ENCODE results near the gene ADAMTS2. TPM values are rescaled to one million over a fixed set of nuclear protein-coding genes. Genes with fewer than 3 reads are reported as not detected.

Gene ADAMTS2
- total RNA-seq, 1 experiment from 2014 or later: 3.9 TPM

DNA sequence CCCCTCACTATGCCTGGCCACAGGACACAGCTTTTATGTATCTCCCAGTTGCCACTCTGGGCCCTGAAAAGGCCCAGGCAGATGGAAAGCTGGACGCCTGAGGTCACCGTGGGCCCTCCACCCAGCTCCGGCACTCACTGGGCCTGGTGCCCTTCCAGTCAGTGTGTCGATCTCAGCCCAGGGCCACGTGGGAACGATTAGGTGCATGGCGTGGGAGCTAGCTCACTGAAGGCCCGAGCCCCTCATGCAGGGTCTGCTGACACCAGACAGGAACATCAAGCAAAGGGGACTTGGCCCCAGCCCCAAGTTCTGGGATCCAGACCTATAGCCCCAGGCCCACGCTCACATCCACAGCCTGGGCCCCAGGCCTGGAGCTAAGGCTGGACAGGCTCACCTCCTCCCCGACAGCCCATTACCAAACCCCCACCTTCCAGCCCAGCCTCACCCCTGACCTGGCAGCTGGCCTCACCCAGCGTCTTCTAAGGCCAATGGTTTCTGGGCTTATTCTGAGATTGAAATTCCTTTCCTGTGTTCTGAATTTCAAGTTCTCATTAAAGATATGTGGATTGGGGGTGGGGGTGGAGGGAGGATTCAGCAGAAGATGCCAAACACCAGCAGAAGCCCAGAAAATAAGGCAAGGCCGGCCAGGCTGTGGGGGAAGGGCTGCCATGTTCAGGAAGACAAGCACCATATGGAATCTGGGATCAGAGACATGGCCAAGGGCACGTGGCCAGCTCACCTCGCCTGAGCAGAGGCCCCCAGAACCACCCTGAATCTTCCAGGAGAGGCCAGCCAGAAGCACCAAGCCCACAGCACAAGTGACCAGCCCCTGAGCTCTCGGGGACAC is 74.5 kb downstream of the ADAMTS2 start (continued):
- TF ChIP-seq YY1 (IDR thresholded peaks at IDR 0.05; ENCODE audit: extremely low read depth, insufficient replicate concordance, low read depth, low read length) (no peak), POLR2AphosphoS5 (IDR thresholded peaks at IDR 0.05; ENCODE audit: low read depth, low read length) (no peak), FOSL1 (IDR thresholded peaks at IDR 0.05; ENCODE audit: low read depth) (no peak), ZFX (IDR thresholded peaks at IDR 0.05) (no peak), CEBPB (IDR thresholded peaks at IDR 0.05; ENCODE audit: low read depth) (no peak), ATF3 (IDR thresholded peaks at IDR 0.05) (no peak), ZBTB33 (IDR thresholded peaks at IDR 0.05; ENCODE audit: extremely low read depth, insufficient replicate concordance, low read length) (no peak)
- TF ChIP-seq, protein P1, sequence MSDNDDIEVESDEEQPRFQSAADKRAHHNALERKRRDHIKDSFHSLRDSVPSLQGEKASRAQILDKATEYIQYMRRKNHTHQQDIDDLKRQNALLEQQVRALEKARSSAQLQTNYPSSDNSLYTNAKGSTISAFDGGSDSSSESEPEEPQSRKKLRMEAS (IDR thresholded peaks at IDR 0.05): no peak

GRCh38 chr5:179269781-179270543 is 75.3 kb downstream of the ADAMTS2 start:
- ChIA-PET POLR2A (no interaction called here), RAD21 (ENCODE audit: low non-redundant PET in 1 of 2, low total read pairs in 2 of 2, uncharacterized antibody in 2 of 2, unreplicated experiment in 2 of 2) (no interaction called here), CTCF (no interaction called here)
- Histone ChIP-seq H3K36me3 (ENCODE audit: control insufficient read depth in 1 of 2, insufficient read depth in 2 of 2, low read length in 2 of 2) (no peaks in the 10 kb centered on the region), H3K27me3 (ENCODE audit: insufficient read depth, low read length) (no peaks in the 10 kb centered on the region), H4K20me1 (ENCODE audit: insufficient read depth) (no peaks in the 10 kb centered on the region), H3K9me2 (ENCODE audit: insufficient read depth) (no peaks in the 10 kb centered on the region), H3K4me2 (ENCODE audit: low read length) (no peak overlapping the region), H3K4me3 (replicated peaks in 1 of 2; ENCODE audit: low read depth in 1 of 2, low read length in 2 of 2) (no peak overlapping the region), H2AFZ (ENCODE audit: low read depth, low read length, poor library complexity, severe bottlenecking) (no peak overlapping the region), H3K4me1 (ENCODE audit: control insufficient read depth in 1 of 2, insufficient read depth in 2 of 2, low read length in 2 of 2) (no peaks in the 10 kb centered on the region), H3K9me3 (ENCODE audit: control insufficient read depth in 1 of 2, insufficient read depth in 1 of 2, low read depth in 1 of 2, low read length in 2 of 2) (no peaks in the 10 kb centered on the region), H3K9ac (ENCODE audit: low read length) (no peak overlapping the region), H3K27ac (ENCODE audit: low read depth, low read length) (no peak overlapping the region), H3K79me2 (ENCODE audit: insufficient read depth, low read length) (no peaks in the 10 kb centered on the region)
- DNase-seq (ENCODE audit: low read depth, low spot score) (no peak), ATAC-seq (no peak)
- intact Hi-C loops (cut with micrococcal nuclease): no loop called here
- TF ChIP-seq RAD21 (IDR thresholded peaks at IDR 0.05; ENCODE audit: low read depth) (no peak), CBX3 (IDR thresholded peaks at IDR 0.05; ENCODE audit: low read depth) (no peak), ZNF274 (IDR thresholded peaks at IDR 0.05; ENCODE audit: low read depth, low read length) (no peak), EGR1 (IDR thresholded peaks at IDR 0.05; ENCODE audit: low read depth) (no peak), SRF (IDR thresholded peaks at IDR 0.05; ENCODE audit: low read depth) (no peak), EZH2 (IDR thresholded peaks at IDR 0.05) (no peak), POLR2AphosphoS5 (IDR thresholded peaks at IDR 0.05; ENCODE audit: low read depth, low read length) (no peak), ZBTB33 (IDR thresholded peaks at IDR 0.05; ENCODE audit: extremely low read depth, insufficient replicate concordance, low read length) (no peak), ZFX (IDR thresholded peaks at IDR 0.05) (no peak), SP1 (IDR thresholded peaks at IDR 0.05; ENCODE audit: low read depth) (no peak), TCF7L2 (IDR thresholded peaks at IDR 0.05; ENCODE audit: borderline replicate concordance, extremely low read depth, insufficient read depth, insufficient read length) (no peak)
- TF ChIP-seq, protein P1 (IDR thresholded peaks at IDR 0.05): no peak
- BruUV-seq (replicated peaks): no TSS peak

Data from HCT116 (cell line).